ENCODE measurements around the gene MYBPHL. TPM values are rescaled to one million over a fixed set of nuclear protein-coding genes. Genes with fewer than 3 reads are reported as not detected.
"Not testable (repeated sequence)": the region's sequence is repeated elsewhere in the genome, so short reads cannot be mapped to it uniquely, and the experiment has no call there.

The MYBPHL gene
- total and polyA plus RNA-seq, 2 experiments from 2014 or later: not detected

- no peak overlapping the region for H3K27ac ChIP-seq
- H3K4me3 ChIP-seq: no peak overlapping the region
- no peak for DNase-seq
- H3K79me2 ChIP-seq (ENCODE audit: insufficient read depth): no peaks in the 10 kb centered on the region
- no peaks in the 10 kb centered on the region for H3K36me3 ChIP-seq (ENCODE audit: low read depth)
- no peaks in the 10 kb centered on the region for H3F3A ChIP-seq (ENCODE audit: insufficient read depth)
- no peaks in the 10 kb centered on the region for H3K27me3 ChIP-seq (replicated peaks; ENCODE audit: insufficient read depth)
- H3K4me2 ChIP-seq (ENCODE audit: unreplicated experiment): no peak overlapping the region
- no peak overlapping the region for H2AFZ ChIP-seq
- H3K9me2 ChIP-seq (ENCODE audit: insufficient read depth): no peaks in the 10 kb centered on the region
- H3K4me1 ChIP-seq (ENCODE audit: insufficient read depth): no peaks in the 10 kb centered on the region
- 63 to 66% methylated on average over 12 of the region's 12 CpGs for WGBS, 2 experiments (ENCODE audit: low coverage in 1 of 2, low lambda C conversion rate in 2 of 2, missing lambda C conversion rate in 2 of 2)
- in situ Hi-C loops (cut with MboI): no loop called here
- no peaks in the 10 kb centered on the region for H3K9me3 ChIP-seq (ENCODE audit: low read depth)
- H4K20me1 ChIP-seq (ENCODE audit: insufficient read depth): no peaks in the 10 kb centered on the region
- TF ChIP-seq EZH2 (IDR thresholded peaks at IDR 0.05; ENCODE audit: insufficient read depth, poor library complexity, severe bottlenecking) (no peak), EZH2phosphoT487 (IDR thresholded peaks at IDR 0.05; ENCODE audit: insufficient read depth, low read depth) (no peak)
- H3K9ac ChIP-seq: no peak overlapping the region
These were observed 6.4 kb upstream of the MYBPHL start for GRCh38 chr1:109312978-109313775.

GRCh38 chr1:109312246-109312645 lies 5.4 kb upstream of the MYBPHL start:
- Histone ChIP-seq H2AFZ (no peak overlapping the region), H3K4me2 (ENCODE audit: unreplicated experiment) (no peak overlapping the region)
- in situ Hi-C loops (cut with MboI): no loop called here

GRCh38 chr1:109309347-109309746 lies 2.5 kb upstream of the MYBPHL start:
- Histone ChIP-seq H4K20me1 (ENCODE audit: insufficient read depth) (no peaks in the 10 kb centered on the region), H3K9ac (no peak overlapping the region), H3K36me3 (ENCODE audit: low read depth) (no peaks in the 10 kb centered on the region), H2AFZ (no peak overlapping the region), H3K4me3 (no peak overlapping the region), H3K9me2 (ENCODE audit: insufficient read depth) (no peaks in the 10 kb centered on the region), H3K9me3 (ENCODE audit: low read depth) (no peaks in the 10 kb centered on the region), H3K27me3 (replicated peaks; ENCODE audit: insufficient read depth) (no peaks in the 10 kb centered on the region), H3K27ac (no peak overlapping the region), H3K79me2 (ENCODE audit: insufficient read depth) (no peaks in the 10 kb centered on the region), H3K4me1 (ENCODE audit: insufficient read depth) (no peaks in the 10 kb centered on the region), H3F3A (ENCODE audit: insufficient read depth) (no peaks in the 10 kb centered on the region), H3K4me2 (ENCODE audit: unreplicated experiment) (no peak overlapping the region)
- 87 to 91% methylated on average over 2 of the region's 2 CpGs for WGBS, 2 experiments (ENCODE audit: low coverage in 1 of 2, low lambda C conversion rate in 2 of 2, missing lambda C conversion rate in 2 of 2)
- in situ Hi-C loops (cut with MboI): no loop called here
- TF ChIP-seq EZH2 (IDR thresholded peaks at IDR 0.05; ENCODE audit: insufficient read depth, poor library complexity, severe bottlenecking) (no peak), EZH2phosphoT487 (IDR thresholded peaks at IDR 0.05; ENCODE audit: insufficient read depth, low read depth) (no peak)
- DNase-seq: no peak

More at GRCh38 chr1:109312246-109312645, 5.4 kb upstream of the MYBPHL start:
- H3K9me3 ChIP-seq (ENCODE audit: low read depth): no peaks in the 10 kb centered on the region
- no peaks in the 10 kb centered on the region for H4K20me1 ChIP-seq (ENCODE audit: insufficient read depth)
- H3K9ac ChIP-seq: no peak overlapping the region
- no peaks in the 10 kb centered on the region for H3F3A ChIP-seq (ENCODE audit: insufficient read depth)
- H3K27ac ChIP-seq: no peak overlapping the region
- H3K4me1 ChIP-seq (ENCODE audit: insufficient read depth): no peaks in the 10 kb centered on the region
- 94 to 100% methylated on average over 2 of the region's 2 CpGs for WGBS, 2 experiments (ENCODE audit: low coverage in 1 of 2, low lambda C conversion rate in 2 of 2, missing lambda C conversion rate in 2 of 2)
- no peaks in the 10 kb centered on the region for H3K79me2 ChIP-seq (ENCODE audit: insufficient read depth)
- H3K36me3 ChIP-seq (ENCODE audit: low read depth): no peaks in the 10 kb centered on the region
- TF ChIP-seq EZH2phosphoT487 (IDR thresholded peaks at IDR 0.05; ENCODE audit: insufficient read depth, low read depth): no peak
- no peak for TF ChIP-seq EZH2 (IDR thresholded peaks at IDR 0.05; ENCODE audit: insufficient read depth, poor library complexity, severe bottlenecking)
- no peak overlapping the region for H3K4me3 ChIP-seq
- no peaks in the 10 kb centered on the region for H3K27me3 ChIP-seq (replicated peaks; ENCODE audit: insufficient read depth)
- no peak for DNase-seq
- no peaks in the 10 kb centered on the region for H3K9me2 ChIP-seq (ENCODE audit: insufficient read depth)

GRCh38 chr1:109307274-109308021 lies 637 bp upstream of the MYBPHL start:
- in situ Hi-C loops (cut with MboI): no loop called here
- Histone ChIP-seq H3K79me2 (ENCODE audit: insufficient read depth) (no peaks in the 10 kb centered on the region), H3K4me2 (ENCODE audit: unreplicated experiment) (no peak overlapping the region)

GRCh38 chr1:109305991-109306390 lies 820 bp downstream of the MYBPHL start:
- H3K27me3 ChIP-seq (replicated peaks; ENCODE audit: insufficient read depth); H2AFZ ChIP-seq; DNase-seq; H3K9me3 ChIP-seq (ENCODE audit: low read depth); H3K27ac ChIP-seq; in situ Hi-C loops (cut with MboI); H3K79me2 ChIP-seq (ENCODE audit: insufficient read depth); H3K4me3 ChIP-seq; H4K20me1 ChIP-seq (ENCODE audit: insufficient read depth); H3F3A ChIP-seq (ENCODE audit: insufficient read depth); H3K9ac ChIP-seq; H3K9me2 ChIP-seq (ENCODE audit: insufficient read depth); H3K36me3 ChIP-seq (ENCODE audit: low read depth); H3K4me2 ChIP-seq (ENCODE audit: unreplicated experiment); H3K4me1 ChIP-seq (ENCODE audit: insufficient read depth): not testable (repeated sequence)
- WGBS, 2 experiments (ENCODE audit: low coverage in 1 of 2, low lambda C conversion rate in 2 of 2, missing lambda C conversion rate in 2 of 2): 56 to 64% methylated on average over 10 of the region's 10 CpGs

More at GRCh38 chr1:109307274-109308021, 637 bp upstream of the MYBPHL start:
- no peaks in the 10 kb centered on the region for H3K9me2 ChIP-seq (ENCODE audit: insufficient read depth)
- H3K27ac ChIP-seq: no peak overlapping the region
- no peaks in the 10 kb centered on the region for H3K9me3 ChIP-seq (ENCODE audit: low read depth)
- TF ChIP-seq EZH2phosphoT487 (IDR thresholded peaks at IDR 0.05; ENCODE audit: insufficient read depth, low read depth) (no peak), EZH2 (IDR thresholded peaks at IDR 0.05; ENCODE audit: insufficient read depth, poor library complexity, severe bottlenecking) (no peak)
- H3F3A ChIP-seq (ENCODE audit: insufficient read depth): no peaks in the 10 kb centered on the region
- no peak for DNase-seq
- H3K4me3 ChIP-seq: no peak overlapping the region
- no peaks in the 10 kb centered on the region for H3K36me3 ChIP-seq (ENCODE audit: low read depth)
- no peaks in the 10 kb centered on the region for H4K20me1 ChIP-seq (ENCODE audit: insufficient read depth)
- 75 to 77% methylated on average over 14 of the region's 14 CpGs for WGBS, 2 experiments (ENCODE audit: low coverage in 1 of 2, low lambda C conversion rate in 2 of 2, missing lambda C conversion rate in 2 of 2)
- H2AFZ ChIP-seq: no peak overlapping the region
- no peak overlapping the region for H3K9ac ChIP-seq
- H3K4me1 ChIP-seq (ENCODE audit: insufficient read depth): no peaks in the 10 kb centered on the region
- no peaks in the 10 kb centered on the region for H3K27me3 ChIP-seq (replicated peaks; ENCODE audit: insufficient read depth)

All from GM23248 (cell line).